Germinal center (tissue), 1 donor: ENCODE results near the gene DMGDH.

ENCODE experiments used
- DNase-seq: peaks from one replicate; pipeline ENCODE4 v3.0.0; 2012; ENCODE audit warnings: mixed read lengths, low spot score

The DMGDH gene

DNA sequence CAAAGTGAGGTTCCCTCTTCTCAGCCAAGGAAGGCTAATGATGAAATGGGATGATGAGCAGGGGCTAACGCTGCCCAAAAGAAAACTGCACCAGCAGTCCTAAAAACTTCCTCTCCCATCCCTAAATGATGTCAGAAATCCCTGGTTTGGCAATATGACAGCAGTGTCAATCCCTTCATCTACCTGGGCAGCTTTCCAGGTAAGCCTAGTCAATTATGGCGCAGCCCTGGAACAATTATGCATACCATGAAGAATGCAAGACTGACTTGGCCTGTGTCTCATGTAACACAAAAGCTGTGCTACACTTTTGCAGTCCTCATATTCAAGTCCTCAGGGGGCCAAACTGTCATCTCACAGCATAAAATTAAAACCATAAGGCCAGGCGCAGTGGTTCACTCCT, 7.0 kb downstream of the DMGDH start:
- no peak for DNase-seq

GRCh38 chr5:79059674-79060073, 9.8 kb downstream of the DMGDH start:
- DNase-seq: no peak

DNA sequence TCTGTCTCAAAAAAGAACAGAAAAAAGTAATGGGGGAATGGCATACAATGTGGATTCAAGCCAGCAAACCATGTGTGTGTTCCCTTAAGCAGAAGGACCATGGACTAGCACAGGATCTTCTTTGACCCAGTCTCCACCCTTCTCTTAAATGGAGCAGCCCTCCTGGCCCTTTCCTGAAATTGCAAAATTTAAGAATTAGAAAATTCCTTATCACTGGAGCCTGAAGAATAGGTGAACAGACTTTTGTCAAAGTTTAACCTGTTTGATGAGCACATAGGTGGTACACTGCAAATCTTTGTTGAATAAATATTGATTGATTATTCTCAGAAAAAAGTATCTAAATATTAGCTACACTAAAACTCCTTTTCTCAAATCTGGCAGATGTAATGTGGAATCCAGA, 12.6 kb downstream of the DMGDH start:
- DNase-seq: no peak

DNA sequence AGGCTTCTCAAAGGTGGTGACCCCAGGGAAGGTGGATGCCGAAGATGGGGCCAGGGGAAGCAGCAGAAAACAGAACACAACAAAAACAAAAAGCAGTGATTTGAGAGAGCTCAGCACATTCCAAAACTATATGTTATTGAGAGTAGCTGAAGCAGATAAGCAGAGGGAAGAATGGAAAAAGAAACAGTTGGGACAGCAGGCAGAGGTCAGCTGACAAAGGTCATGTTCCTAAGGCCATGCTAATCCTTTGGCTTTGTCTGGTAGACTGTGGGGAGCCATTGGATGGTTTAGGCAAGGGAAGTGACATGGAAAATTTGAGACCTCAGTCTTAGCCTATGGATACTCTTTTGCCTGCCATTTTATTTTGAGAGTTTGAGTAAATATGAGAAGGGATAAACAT, 14.5 kb downstream of the DMGDH start:
- DNase-seq: no peak

DNA sequence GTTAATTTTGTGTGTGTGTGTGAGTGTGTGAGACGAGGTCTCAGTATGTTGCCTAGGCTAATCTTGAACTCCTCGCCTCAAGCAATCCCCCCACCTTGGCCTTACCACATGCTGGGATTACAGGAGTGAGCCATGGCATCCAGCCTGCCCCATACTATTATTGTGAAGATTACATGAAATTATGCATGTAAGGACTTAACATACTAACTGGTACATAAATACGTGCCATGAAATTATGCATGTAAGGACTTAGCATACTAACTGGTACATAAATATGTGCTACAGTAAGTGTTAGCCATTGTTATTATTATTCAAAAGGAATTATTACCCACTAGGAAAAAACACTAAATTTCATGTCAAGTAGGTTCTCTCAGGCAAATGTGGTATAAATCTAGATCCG, 16.2 kb downstream of the DMGDH start:
- no peak for DNase-seq

DNA sequence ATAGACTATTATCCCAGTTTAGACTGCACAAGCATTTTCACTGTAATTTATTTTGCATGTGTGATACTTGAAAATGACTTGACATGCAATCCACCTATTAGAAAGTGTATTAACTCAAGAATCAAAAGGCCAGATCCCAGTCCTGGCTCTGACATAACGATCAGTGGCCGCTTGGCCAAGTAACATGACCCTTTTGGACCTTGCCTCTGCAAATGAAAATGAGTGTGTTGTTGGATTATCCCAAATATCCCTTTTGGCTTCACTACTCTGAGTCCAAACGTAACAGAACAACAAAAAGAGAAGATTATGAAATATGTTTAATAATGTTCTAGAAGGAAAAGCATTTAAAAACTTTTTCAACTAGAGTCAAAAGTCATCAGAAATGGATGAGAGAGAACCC, 19.0 kb downstream of the DMGDH start:
- DNase-seq: no peak

DNA sequence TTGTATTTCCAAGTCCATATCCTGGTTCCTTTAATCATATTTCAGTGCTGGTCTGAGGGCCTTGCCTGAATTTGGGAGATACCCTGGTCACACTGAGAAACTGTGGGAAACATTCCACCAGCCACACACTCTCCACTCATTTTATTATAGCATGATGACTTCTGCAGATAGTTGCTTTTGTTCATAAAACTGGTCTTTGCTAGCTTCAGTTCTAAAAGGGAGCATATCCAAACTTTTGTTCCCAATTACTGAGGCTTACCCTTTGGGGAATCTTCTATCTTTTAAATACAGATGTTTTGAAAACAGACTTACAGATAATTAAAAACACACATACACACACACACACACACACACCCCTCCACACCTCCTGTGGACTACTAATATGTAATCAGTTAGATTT, 21.0 kb downstream of the DMGDH start:
- DNase-seq: no peak

- DNase-seq: no peak
These were observed 22.3 kb downstream of the DMGDH start for GRCh38 chr5:79047199-79047598.

- DNase-seq: no peak
These were observed 27.3 kb downstream of the DMGDH start for GRCh38 chr5:79042188-79042587.

GRCh38 chr5:79036769-79037168, 32.7 kb downstream of the DMGDH start:
- no peak for DNase-seq

GRCh38 chr5:79035237-79035636, 34.2 kb downstream of the DMGDH start:
- DNase-seq: no peak

DNA sequence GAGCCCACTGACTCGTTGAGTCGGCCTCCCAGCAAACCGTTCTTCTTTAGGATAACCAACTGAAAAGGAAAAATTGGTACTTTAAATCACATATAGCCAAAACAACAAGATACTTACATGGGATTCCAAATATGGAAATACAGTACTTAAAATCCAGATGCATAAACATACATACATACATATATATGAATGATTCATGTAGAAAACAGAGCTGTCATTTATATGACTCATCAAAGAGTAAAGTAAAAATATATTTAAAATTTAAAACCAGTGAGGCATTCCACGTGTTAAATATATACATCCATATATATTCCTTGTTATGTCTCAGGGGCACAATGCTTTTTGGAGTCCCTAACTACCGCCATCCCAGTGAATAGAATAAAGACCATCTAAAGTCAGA, 36.7 kb downstream of the DMGDH start:
- DNase-seq: no peak

- DNase-seq: no peak
These were observed 37.3 kb downstream of the DMGDH start for GRCh38 chr5:79032031-79032695.

DNA sequence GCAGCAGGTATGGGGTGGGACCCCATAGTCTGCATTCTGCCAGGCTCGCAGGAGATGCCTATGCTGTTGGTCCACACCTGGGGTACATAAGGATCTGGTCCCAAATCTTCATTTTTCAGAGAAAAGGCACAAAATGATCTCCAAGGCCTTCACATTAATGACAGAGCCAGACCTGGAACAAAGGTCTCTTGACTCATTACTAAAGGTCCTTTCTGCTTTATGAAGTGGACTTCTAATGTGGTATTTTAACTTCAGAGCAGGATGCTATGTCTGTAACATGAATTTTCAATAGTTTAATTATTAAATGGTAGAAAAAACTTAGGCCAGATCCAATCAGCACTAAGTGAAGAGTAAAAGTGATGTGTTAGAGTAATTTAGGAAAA, 38.0 kb downstream of the DMGDH start:
- DNase-seq: no peak

- DNase-seq: no peak
These were observed 38.6 kb downstream of the DMGDH start for GRCh38 chr5:79030663-79031484.

- DNase-seq: peak; percentile 30
These were observed 44.4 kb downstream of the DMGDH start for GRCh38 chr5:79025054-79025472.

GRCh38 chr5:79023947-79024346, 45.5 kb downstream of the DMGDH start:
- no peak for DNase-seq

DNA sequence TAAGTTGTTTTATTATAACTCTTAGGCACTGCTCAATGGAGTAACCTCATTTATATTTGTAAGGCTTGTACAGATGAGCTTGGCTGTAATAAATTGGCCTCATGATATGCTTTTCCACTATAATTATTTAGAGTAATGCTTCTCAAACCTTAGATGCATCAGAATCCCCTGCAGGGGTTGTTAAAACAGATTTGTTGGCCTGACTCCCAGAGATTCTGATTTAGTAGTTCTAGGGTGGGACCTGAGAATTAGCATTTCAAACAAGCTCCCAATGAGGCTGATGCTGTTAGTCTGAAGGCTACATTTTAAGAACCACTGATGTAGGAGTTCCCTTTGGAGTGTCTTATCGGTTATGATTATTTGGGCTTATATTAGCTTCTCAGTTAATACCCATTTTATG, 46.1 kb downstream of the DMGDH start:
- no peak for DNase-seq

GRCh38 chr5:79022771-79023170, 46.7 kb downstream of the DMGDH start:
- no peak for DNase-seq

GRCh38 chr5:79021753-79022152, 47.7 kb downstream of the DMGDH start:
- no peak for DNase-seq

DNA sequence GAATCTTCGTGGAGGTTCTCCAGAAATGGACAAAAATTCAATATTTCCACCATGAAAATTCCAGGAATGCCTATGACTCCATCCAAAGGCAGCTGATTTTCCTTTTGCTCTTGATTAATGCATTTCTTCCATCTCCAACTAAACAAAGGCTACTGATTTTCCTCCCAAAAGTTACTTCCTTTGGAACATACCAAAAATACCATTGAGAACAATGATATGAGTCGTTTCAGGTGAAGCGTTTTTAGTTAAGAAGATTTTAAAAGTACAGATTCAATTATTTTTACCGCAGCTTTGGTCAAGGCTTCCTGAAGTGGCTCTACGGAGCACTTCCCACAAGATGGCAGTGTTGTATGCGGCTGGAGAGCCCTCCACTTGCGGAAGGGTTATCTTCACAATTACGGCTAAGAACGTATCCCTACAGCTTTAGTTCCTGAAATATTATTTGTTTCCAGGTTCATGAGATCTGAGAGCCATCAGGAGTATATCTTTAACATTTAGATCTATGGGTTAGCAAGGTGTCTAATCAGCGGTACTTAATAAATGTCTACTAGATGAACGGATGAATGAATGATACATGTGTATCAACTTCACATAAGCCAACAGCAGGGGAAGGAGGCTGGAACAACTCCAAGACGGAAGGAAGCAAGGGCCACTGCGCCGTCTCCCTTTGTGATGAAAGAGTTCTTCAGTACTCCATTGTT, 48.5 kb downstream of the DMGDH start:
- peak; percentile 35 for DNase-seq

DNA sequence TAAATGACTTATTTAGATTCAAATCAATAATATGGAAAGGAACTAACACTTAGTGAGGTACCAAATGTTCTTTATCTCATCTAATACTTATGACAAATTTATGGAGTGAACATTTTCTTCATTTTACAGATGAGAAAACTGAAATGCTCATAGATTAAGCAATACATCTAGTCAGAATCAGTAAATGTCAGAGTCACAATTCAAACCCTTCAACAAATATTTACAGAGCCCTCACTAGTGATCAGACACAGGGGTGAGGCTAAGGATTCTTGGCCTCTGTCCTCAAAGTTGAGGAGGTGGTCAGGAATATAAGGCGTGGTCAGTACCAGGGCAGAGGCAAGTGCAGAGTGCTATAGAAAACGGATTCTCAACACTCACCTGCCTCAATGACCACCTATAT, 54.8 kb downstream of the DMGDH start:
- DNase-seq: no peak

DNA sequence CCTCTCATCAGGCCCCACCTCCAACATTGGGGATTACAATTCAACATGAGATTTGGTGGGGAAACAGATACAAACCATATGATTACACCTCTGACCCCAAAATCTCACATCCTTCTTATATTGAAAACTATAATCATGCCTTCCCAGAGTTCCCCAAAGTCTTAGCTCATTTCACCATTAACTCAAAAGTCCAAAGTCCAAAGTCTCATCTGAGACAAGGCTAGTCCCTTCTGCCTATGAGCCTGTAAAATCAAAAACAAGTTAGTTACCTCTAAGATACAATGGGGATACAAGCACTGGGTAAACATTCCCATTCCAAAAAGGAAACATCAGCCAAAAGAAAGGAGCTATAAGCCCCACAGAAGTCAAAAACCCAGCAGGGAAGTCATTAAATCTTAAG, 57.6 kb downstream of the DMGDH start:
- no peak for DNase-seq
